Head of caudate nucleus (tissue), 42 donors: ENCODE measurements around the gene OPA1.

Source experiments
- DNase-seq, 42 donors: peaks; one replicate each; pipeline versions ENCODE4 v3.0.0 to v3.0.0-alpha.2; 2020 to 2021; ENCODE audit warnings: mixed read lengths in 7 of 42
- intact Hi-C: fragments of 100-400 bp; cut with DNase I; formaldehyde crosslinking; loops from one replicate; pipeline ENCODE4 v1.15.0; 2022

The OPA1 gene

DNA sequence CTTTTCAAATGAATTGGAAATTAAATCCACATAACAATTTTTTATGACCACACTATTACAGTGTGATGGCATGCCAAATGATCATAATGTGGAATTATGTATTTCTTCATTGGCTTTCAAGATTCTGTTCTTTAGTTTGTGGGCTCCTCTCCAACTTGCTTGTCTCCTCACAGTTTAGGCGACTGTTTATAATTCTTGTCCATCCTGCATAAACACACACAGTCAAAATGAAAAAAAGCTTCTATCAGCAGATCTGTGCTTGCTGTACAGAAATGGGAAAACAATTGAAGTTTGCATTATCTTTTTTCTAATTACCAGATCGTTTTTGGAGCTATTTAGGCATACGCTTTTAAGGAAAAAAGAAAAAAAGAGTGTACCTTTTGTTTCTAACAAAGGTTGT, 37.0 kb downstream of the OPA1 start:
- intact Hi-C loops, result no loop called here
- DNase-seq, result no peak

DNA sequence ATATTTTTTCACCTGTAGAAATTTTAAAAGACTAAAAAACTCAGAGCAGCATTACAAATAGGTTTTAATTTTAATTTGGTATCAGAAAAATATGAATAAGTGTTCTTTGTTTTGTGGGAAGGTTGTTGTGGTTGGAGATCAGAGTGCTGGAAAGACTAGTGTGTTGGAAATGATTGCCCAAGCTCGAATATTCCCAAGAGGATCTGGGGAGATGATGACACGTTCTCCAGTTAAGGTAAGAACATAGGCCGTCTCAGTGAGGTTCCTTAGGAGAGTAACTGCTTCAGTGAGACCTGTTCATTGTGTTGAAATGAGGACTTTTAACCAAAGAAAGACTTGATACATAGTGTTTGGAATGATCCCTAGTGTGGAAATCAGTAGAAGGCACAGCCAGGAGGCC, 44.8 kb downstream of the OPA1 start:
- DNase-seq, result no peak
- intact Hi-C loops, result no loop called here

GRCh38 chr3:193638833-193639232, 45.8 kb downstream of the OPA1 start:
- no peak for DNase-seq
- intact Hi-C loops, result no loop called here

- no peak for DNase-seq
- intact Hi-C loops, result no loop called here
Observed at GRCh38 chr3:193640165-193640715, 47.2 kb downstream of the OPA1 start.

GRCh38 chr3:193640728-193641439, 47.9 kb downstream of the OPA1 start:
- intact Hi-C loops, result no loop called here
- no peak for DNase-seq

GRCh38 chr3:193641440-193641775, 48.4 kb downstream of the OPA1 start:
- DNase-seq, result no peak
- intact Hi-C loops, result no loop called here

DNA sequence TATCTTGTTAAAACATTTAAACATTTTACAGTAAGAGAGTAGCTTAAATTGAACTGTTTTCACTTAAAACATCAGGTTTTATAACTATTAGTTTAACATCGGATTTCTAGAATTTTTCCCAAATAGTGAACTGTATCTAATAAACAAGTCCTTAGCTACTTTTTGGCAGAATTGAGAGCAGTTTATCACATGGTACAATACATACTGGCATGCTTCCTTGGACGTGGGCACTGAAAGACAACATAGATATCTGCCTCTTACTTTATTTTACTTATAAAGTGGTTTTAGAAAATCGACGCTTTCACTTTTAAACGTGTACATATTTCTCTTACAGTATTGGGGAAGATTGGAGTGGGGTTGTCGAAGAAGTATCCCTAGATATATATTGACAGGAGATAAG, 52.8 kb downstream of the OPA1 start:
- DNase-seq, result no peak
- intact Hi-C loops, result no loop called here

- DNase-seq, result no peak
- intact Hi-C loops, result no loop called here
Observed at GRCh38 chr3:193648542-193649076, 55.6 kb downstream of the OPA1 start.

- DNase-seq, result no peak
- intact Hi-C loops, result no loop called here
Observed at GRCh38 chr3:193650585-193650984, 57.6 kb downstream of the OPA1 start.

- DNase-seq, result no peak
- intact Hi-C loops, result no loop called here
Observed at GRCh38 chr3:193655831-193656433, 62.9 kb downstream of the OPA1 start.

- DNase-seq, result no peak
- intact Hi-C loops, result no loop called here
Observed at GRCh38 chr3:193656445-193656844, 63.4 kb downstream of the OPA1 start.

GRCh38 chr3:193656878-193657282, 63.9 kb downstream of the OPA1 start:
- intact Hi-C loops, result no loop called here
- no peak for DNase-seq

- intact Hi-C loops, result no loop called here
- DNase-seq, result no peak
Observed at GRCh38 chr3:193660171-193660570, 67.2 kb downstream of the OPA1 start.

DNA sequence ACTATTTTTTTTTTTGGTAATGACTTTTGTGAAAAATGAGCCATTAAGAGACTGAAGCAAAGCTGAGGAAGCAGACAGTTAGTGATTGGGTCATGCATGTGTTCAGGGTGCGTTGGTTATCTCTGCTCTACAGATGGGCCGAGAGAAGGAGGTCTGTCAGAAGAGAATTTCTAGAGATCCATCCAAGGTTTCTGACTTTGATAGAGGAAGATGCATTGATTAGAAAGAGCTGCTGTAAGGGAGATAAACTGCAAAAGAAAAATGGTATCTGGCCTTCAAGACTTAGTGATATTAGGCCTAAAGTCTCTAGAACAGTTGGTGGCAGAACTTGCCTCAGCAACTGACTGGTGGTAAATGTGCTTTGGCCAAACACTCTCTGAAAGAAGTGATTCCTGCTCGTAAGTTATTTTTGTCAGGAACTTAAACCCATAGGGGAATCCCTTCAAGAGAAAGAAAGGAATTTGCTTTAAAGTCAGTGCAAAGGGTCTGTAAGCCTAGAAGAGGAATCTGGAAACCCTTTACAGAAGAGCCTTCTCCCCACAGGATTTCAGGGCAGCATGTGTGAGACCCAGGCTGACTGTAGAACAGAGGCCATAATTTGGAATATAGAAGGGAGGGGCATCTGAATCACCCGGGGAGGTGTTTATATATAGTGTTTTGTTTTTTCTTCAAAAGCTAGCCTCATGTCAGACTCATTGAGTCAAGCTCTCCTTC, 67.8 kb downstream of the OPA1 start:
- no peak for DNase-seq
- intact Hi-C loops, result no loop called here

- intact Hi-C loops, result no loop called here
Observed at GRCh38 chr3:193662757-193663322, 69.8 kb downstream of the OPA1 start.

DNA sequence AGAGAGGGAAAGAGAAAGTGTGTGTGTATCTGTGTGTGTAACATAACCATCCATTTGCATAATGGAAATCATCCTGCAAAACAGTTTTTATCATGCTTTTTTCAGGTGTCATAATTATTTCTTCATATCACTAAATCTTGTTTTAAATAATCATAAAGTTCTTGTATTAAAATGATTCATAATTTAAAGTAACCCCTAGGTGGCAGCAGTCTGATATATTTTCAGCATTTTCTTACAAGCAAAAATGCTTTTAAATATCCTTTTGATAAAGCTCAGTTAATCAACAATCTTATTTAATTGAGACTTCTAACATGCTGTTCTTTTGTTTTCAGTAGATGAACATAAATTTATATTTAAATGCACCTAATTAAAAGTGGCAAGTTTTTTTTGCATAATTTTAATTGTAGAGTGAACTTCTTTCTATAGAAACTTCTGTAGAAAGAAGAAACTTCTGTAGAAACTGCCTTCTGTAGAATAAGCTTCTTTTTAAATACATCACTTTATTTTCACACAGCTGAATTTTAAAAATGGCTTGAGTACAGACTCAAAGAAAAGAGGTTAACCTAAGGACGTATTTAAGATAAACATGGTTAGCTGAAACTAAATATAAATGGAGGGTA, 72.5 kb downstream of the OPA1 start:
- DNase-seq, result no peak
- intact Hi-C loops, result no loop called here

More at GRCh38 chr3:193662757-193663322, 69.8 kb downstream of the OPA1 start:
- DNase-seq, result no peak

DNA sequence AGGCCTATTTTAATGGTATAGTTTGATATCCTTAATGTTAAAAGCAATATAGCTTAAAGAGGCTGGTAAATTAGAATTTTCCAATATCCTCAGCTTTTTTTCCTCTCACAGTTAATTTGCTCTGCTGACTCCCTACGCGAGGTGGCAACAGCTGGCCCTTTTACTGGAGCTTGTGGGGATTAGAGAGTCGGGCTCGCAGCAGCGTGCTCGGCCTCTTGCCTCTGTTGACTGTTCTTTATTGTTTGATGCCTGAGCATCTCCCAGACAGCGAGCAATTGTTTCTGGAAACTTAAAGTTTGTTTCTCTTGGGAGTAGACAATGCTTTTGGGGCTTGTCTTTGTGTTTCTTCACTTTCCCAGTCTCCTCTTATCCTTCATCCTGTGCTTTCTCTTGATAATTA, 80.8 kb downstream of the OPA1 start:
- peak in 40 of 42 donors; percentile 13 to 79 (median 51) for DNase-seq
- intact Hi-C loops, result no loop called here

DNA sequence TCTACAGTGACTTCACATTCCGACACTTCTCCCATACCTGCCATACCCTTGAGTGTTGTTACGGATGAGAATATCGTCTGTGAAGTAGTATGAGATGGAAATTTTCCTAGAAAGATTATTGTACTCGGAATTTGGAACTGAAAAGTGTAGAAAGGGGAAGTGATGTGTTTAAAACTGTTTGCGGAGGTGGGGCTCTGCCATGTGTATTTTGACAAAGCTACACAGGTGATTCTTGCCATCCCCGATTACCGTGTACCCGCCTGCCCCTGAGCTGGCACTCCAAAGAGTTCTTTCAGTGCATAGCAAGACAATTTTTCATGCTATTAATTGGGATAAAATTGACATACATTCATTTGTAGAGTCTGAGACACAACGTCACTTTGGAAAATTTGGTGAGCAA, 81.7 kb downstream of the OPA1 start:
- no peak for DNase-seq
- intact Hi-C loops, result no loop called here

- no peak for DNase-seq
- intact Hi-C loops, result no loop called here
Observed at GRCh38 chr3:193677734-193678133, 84.7 kb downstream of the OPA1 start.
